ENCODE data around the gene CWF19L1.

- TF ChIP-seq POLR2A (IDR thresholded peaks at IDR 0.05): no peak
- TF ChIP-seq CTCF (IDR thresholded peaks at IDR 0.05): no peak
- TF ChIP-seq POLR2AphosphoS5 (IDR thresholded peaks at IDR 0.05): no peak
Measured at GRCh38 chr10:100288196-100288595, 20.8 kb upstream of the CWF19L1 start.

Measured in prostate gland (tissue), 2 donors.